Uterus (tissue), 4 donors: ENCODE measurements around the gene RAB11FIP5. TPM values are rescaled to one million over a fixed set of nuclear protein-coding genes. Genes with fewer than 3 reads are reported as not detected.
A peak's percentile ranks its signal among the peaks of the same experiment; 100 is the strongest.

Experiments used
- DNase-seq, 2 donors: peaks; one replicate each; pipeline ENCODE4 v3.0.0-alpha.2; 2019 to 2020
- H3K27ac ChIP-seq, 2 donors: fragments of 200-600 bp; sonication (generic); 1 replicate in 1 of 2; 2 replicates in 1 of 2; pipeline ENCODE4 v1.5.1; 2016 to 2018
- H3K27me3 ChIP-seq, 2 donors: fragments of 200-600 bp; sonication (generic); one replicate each; pipeline ENCODE4 v1.5.1; 2018 to 2019; ENCODE audit warnings: control low read depth in 1 of 2
- H3K36me3 ChIP-seq, 2 donors: fragments of 200-600 bp; sonication (generic); one replicate each; pipeline ENCODE4 v1.5.1; 2019; ENCODE audit warnings: control low read depth in 1 of 2
- H3K4me1 ChIP-seq, 2 donors: fragments of 200-600 bp; sonication (generic); one replicate each; pipeline ENCODE4 v1.5.1; 2018 to 2019; ENCODE audit warnings: control low read depth in 1 of 2
- H3K4me3 ChIP-seq, 2 donors: fragments of 200-600 bp; sonication (generic); 1 replicate in 1 of 2; 2 replicates in 1 of 2; pipeline ENCODE4 v1.5.1; 2018 to 2019; ENCODE audit warnings: mild to moderate bottlenecking in 1 of 2
- H3K9me3 ChIP-seq, 2 donors: fragments of 200-600 bp; sonication (generic); one replicate each; pipeline ENCODE4 v1.5.1; 2019; ENCODE audit warnings: control low read depth in 1 of 2
- CTCF ChIP-seq, 4 experiments: fragments of 200-600 bp in 2 of 4; fragments of 450-650 bp in 2 of 4; sonication (generic) in 2 of 4; IDR thresholded peaks; one replicate each; pipeline ENCODE4 v1.5.1; 2016 to 2019; ENCODE audit warnings: antibody characterized with exemption in 4 of 4, mild to moderate bottlenecking in 2 of 4, moderate library complexity in 1 of 4
- POLR2A ChIP-seq, 2 donors: fragments of 450-650 bp; IDR thresholded peaks; one replicate each; pipeline ENCODE4 v1.6.1; 2016; ENCODE audit warnings: antibody characterized with exemption in 2 of 2, mild to moderate bottlenecking in 1 of 2, moderate library complexity in 1 of 2
- intact Hi-C: fragments of 100-400 bp; cut with DNase I; formaldehyde crosslinking; loops from one replicate; pipeline ENCODE4 v1.15.1; 2023; ENCODE audit warnings: low total_unique reads
- total RNA-seq, 4 donors: library from RNA; depleted of rRNA in 3 of 4; stranded (reverse); fragments of >200 nt in 3 of 4; gene quantifications; one replicate each; pipeline versions ENCODE4 v1.1.0 to v1.2.4, GENCODE V29; 2014 to 2023
- donor health status: DM: yes; HTN: yes; CAD: no.

RAB11FIP5 gene
- total RNA-seq, 4 donors from 2014 or later: 22.4 to 45.7 (median 31.7) TPM

GRCh38 chr2:73092146-73092783, 20.5 kb downstream of the RAB11FIP5 start:
- Histone ChIP-seq H3K27ac (peak overlapping the region in 1 of 2 donors; percentile 23), H3K36me3 (no peaks in the 10 kb centered on the region), H3K4me1 (no peaks in the 10 kb centered on the region), H3K27me3 (no peaks in the 10 kb centered on the region), H3K4me3 (no peak overlapping the region), H3K9me3 (no peaks in the 10 kb centered on the region)
- no peak for DNase-seq
- TF ChIP-seq POLR2A (IDR thresholded peaks at IDR 0.05) (no peak), CTCF (IDR thresholded peaks at IDR 0.05) (no peak)
- intact Hi-C loops: no loop called here

- no peaks in the 10 kb centered on the region for H3K27me3 ChIP-seq
- intact Hi-C loops: no loop called here
- no peak for DNase-seq
- H3K36me3 ChIP-seq: no peaks in the 10 kb centered on the region
- TF ChIP-seq CTCF (IDR thresholded peaks at IDR 0.05) (no peak), POLR2A (IDR thresholded peaks at IDR 0.05) (no peak)
- H3K27ac ChIP-seq: no peak overlapping the region
- no peak overlapping the region for H3K4me3 ChIP-seq
- no peaks in the 10 kb centered on the region for H3K9me3 ChIP-seq
- no peaks in the 10 kb centered on the region for H3K4me1 ChIP-seq
Observed at GRCh38 chr2:73091696-73092095, 21.1 kb downstream of the RAB11FIP5 start.

GRCh38 chr2:73091164-73091563, 21.6 kb downstream of the RAB11FIP5 start:
- no peaks in the 10 kb centered on the region for H3K4me1 ChIP-seq
- TF ChIP-seq CTCF (IDR thresholded peaks at IDR 0.05) (no peak), POLR2A (IDR thresholded peaks at IDR 0.05) (no peak)
- no peaks in the 10 kb centered on the region for H3K27me3 ChIP-seq
- intact Hi-C loops: no loop called here
- no peak for DNase-seq
- no peak overlapping the region for H3K27ac ChIP-seq
- H3K9me3 ChIP-seq: no peaks in the 10 kb centered on the region
- no peak overlapping the region for H3K4me3 ChIP-seq
- no peaks in the 10 kb centered on the region for H3K36me3 ChIP-seq

- TF ChIP-seq POLR2A (IDR thresholded peaks at IDR 0.05): no peak
- no peak for TF ChIP-seq CTCF (IDR thresholded peaks at IDR 0.05)
- Histone ChIP-seq H3K27ac (peak overlapping the region; percentile 61 to 73), H3K9me3 (no peaks in the 10 kb centered on the region), H3K27me3 (no peaks in the 10 kb centered on the region), H3K4me3 (no peak overlapping the region), H3K36me3 (no peaks in the 10 kb centered on the region), H3K4me1 (no peaks in the 10 kb centered on the region)
- intact Hi-C loops: loop anchor here (5.0 kb wide), 2 partner anchors 73 to 88 kb away; no protein-coding TSS in a partner anchor
- peak; percentile 74 to 81 for DNase-seq
Observed at GRCh38 chr2:73089270-73090030, 23.3 kb downstream of the RAB11FIP5 start.

- H3K27ac ChIP-seq: peak overlapping the region in 1 of 2 donors; percentile 73
- no peak for DNase-seq
- no peaks in the 10 kb centered on the region for H3K9me3 ChIP-seq
- no peak overlapping the region for H3K4me3 ChIP-seq
- TF ChIP-seq CTCF (IDR thresholded peaks at IDR 0.05) (no peak), POLR2A (IDR thresholded peaks at IDR 0.05) (no peak)
- intact Hi-C loops: loop anchor here (5.0 kb wide), 2 partner anchors 74 to 89 kb away; no protein-coding TSS in a partner anchor
- H3K27me3 ChIP-seq: no peaks in the 10 kb centered on the region
- no peaks in the 10 kb centered on the region for H3K4me1 ChIP-seq
- no peaks in the 10 kb centered on the region for H3K36me3 ChIP-seq
Observed at GRCh38 chr2:73088703-73089102, 24.0 kb downstream of the RAB11FIP5 start.
